Endothelial cell of umbilical vein (primary cell): ENCODE data around the gene FAM43A. TPM values are rescaled to one million over a fixed set of nuclear protein-coding genes. Genes with fewer than 3 reads are reported as not detected.

Experiments used
- BruUV-seq: library from RNA; stranded (reverse); fragments of 400-500 nt; replicated peaks from 2 replicates; lab custom pipeline; 2021; lab: Mats Ljungman, UMichigan
- CTCF ChIA-PET: fragments of 300-600, 350-600 bp; sonication (Branson Sonifier 250); formaldehyde crosslinking; loops from one replicate; lab custom pipeline; 2021; ENCODE audit warnings: antibody characterized with exemption, inconsistent platforms; lab: Charles Lee
- POLR2A ChIA-PET: fragments of 300-600, 350-600 bp; sonication (Branson Sonifier 250); formaldehyde crosslinking; loops from one replicate; lab custom pipeline; 2021; ENCODE audit warnings: antibody characterized with exemption, inconsistent platforms; lab: Charles Lee
- DNase-seq: peaks from one replicate; pipeline ENCODE4 v3.0.0-alpha.2; 2011; ENCODE audit warnings: low read depth, low spot score
- FAIRE-seq: peaks from 2 replicates; lab custom pipeline; 2011; peaks lifted over from hg19 to GRCh38; lab: Jason Lieb, UNC
- H2AFZ ChIP-seq: 2 replicates; pipeline ENCODE4 v1.6.0; 2012; ENCODE audit warnings: low read depth, low read length, control low read depth, inconsistent platforms
- H3K27ac ChIP-seq: 2 replicates; pipeline ENCODE4 v1.5.1; 2011; ENCODE audit warnings: low read depth, mild to moderate bottlenecking, control low read depth, low read length, moderate library complexity; ENCODE audit not compliant: insufficient read depth
- H3K27me3 ChIP-seq, 2 experiments: 2 replicates each; pipeline versions ENCODE4 v1.6.0 to v1.6.1; 2011; ENCODE audit warnings: low read length in 2 of 2, mixed read lengths in 1 of 2; ENCODE audit not compliant: control insufficient read depth in 2 of 2, insufficient read depth in 2 of 2
- H3K36me3 ChIP-seq, 2 experiments: 2 replicates in 1 of 2; 3 replicates in 1 of 2; pipeline ENCODE4 v1.5.1; 2011; ENCODE audit warnings: low read length in 2 of 2, mild to moderate bottlenecking in 1 of 2, moderate library complexity in 1 of 2; ENCODE audit not compliant: control insufficient read depth in 2 of 2, insufficient read depth in 2 of 2; ENCODE audit errors: extremely low read depth in 1 of 2
- H3K4me1 ChIP-seq: 3 replicates; pipeline ENCODE4 v1.5.1; 2011; ENCODE audit warnings: mild to moderate bottlenecking, low read length; ENCODE audit not compliant: control insufficient read depth, insufficient read depth; ENCODE audit errors: extremely low read depth
- H3K4me2 ChIP-seq: 2 replicates; pipeline ENCODE4 v1.6.1; 2011; ENCODE audit warnings: low read length, control low read depth, mixed read lengths; ENCODE audit not compliant: insufficient read depth
- H3K4me3 ChIP-seq, 3 experiments: fragments of 200-600 bp in 1 of 3; sonication (generic), shearing (Covaris generic) in 1 of 3; replicated peaks in 1 of 3; 2 replicates each; pipeline ENCODE4 v1.5.1; 2011 to 2016; ENCODE audit warnings: control low read depth in 3 of 3, low read length in 3 of 3, mild to moderate bottlenecking in 2 of 3, inconsistent platforms in 1 of 3, low read depth in 1 of 3, moderate library complexity in 1 of 3; ENCODE audit not compliant: insufficient read depth in 1 of 3
- H3K79me2 ChIP-seq: 2 replicates; pipeline ENCODE4 v1.6.0; 2012; ENCODE audit warnings: low read length, inconsistent platforms; ENCODE audit not compliant: control insufficient read depth, insufficient read depth
- H3K9ac ChIP-seq: replicated peaks from 2 replicates; pipeline ENCODE3; 2011; ENCODE audit warnings: low read length, control low read depth; ENCODE audit not compliant: insufficient read depth; ENCODE audit errors: extremely low read depth
- H3K9me1 ChIP-seq: replicated peaks from 3 replicates; pipeline ENCODE4 v1.6.0; 2011; ENCODE audit warnings: mild to moderate bottlenecking, low read length; ENCODE audit not compliant: control insufficient read depth, insufficient read depth; ENCODE audit errors: extremely low read depth
- H3K9me3 ChIP-seq: replicated peaks from 2 replicates; pipeline ENCODE4 v1.5.1; 2012; ENCODE audit warnings: low read length, inconsistent platforms; ENCODE audit not compliant: control insufficient read depth, insufficient read depth
- H4K20me1 ChIP-seq: replicated peaks from 2 replicates; pipeline ENCODE3; 2011; ENCODE audit warnings: mild to moderate bottlenecking, low read length; ENCODE audit not compliant: control insufficient read depth, insufficient read depth; ENCODE audit errors: extremely low read depth
- CTCF ChIP-seq, 2 donors: IDR thresholded peaks; 1 replicate in 1 of 2; 2 replicates in 1 of 2; pipeline ENCODE4 v1.5.1; 2011; ENCODE audit warnings: low read length in 2 of 2, mild to moderate bottlenecking in 2 of 2, moderate library complexity in 2 of 2, control low read depth in 1 of 2, inconsistent platforms in 1 of 2, low read depth in 1 of 2; ENCODE audit not compliant: insufficient read depth in 1 of 2; ENCODE audit errors: extremely low read depth in 1 of 2
- EZH2 ChIP-seq: IDR thresholded peaks from 2 replicates; pipeline ENCODE4 v1.6.1; 2012; ENCODE audit warnings: borderline replicate concordance, low read depth, mild to moderate bottlenecking, moderate library complexity, low read length, inconsistent platforms; ENCODE audit not compliant: severe bottlenecking
- FOS ChIP-seq: IDR thresholded peaks from 2 replicates; pipeline ENCODE4 v1.6.1; 2011; ENCODE audit warnings: mild to moderate bottlenecking, low read length, moderate library complexity, borderline replicate concordance; ENCODE audit not compliant: insufficient read depth
- GATA2 ChIP-seq: IDR thresholded peaks from 2 replicates; pipeline ENCODE4 v1.7.0; 2011; ENCODE audit warnings: low read depth, mild to moderate bottlenecking, moderate library complexity, mixed read lengths, low read length; ENCODE audit not compliant: insufficient read length, insufficient read depth
- JUN ChIP-seq: IDR thresholded peaks from 2 replicates; pipeline ENCODE4 v1.6.1; 2011; ENCODE audit warnings: borderline replicate concordance, low read depth; ENCODE audit not compliant: insufficient read length, insufficient read depth
- MAX ChIP-seq: IDR thresholded peaks from 2 replicates; pipeline ENCODE4 v1.6.1; 2011; ENCODE audit not compliant: insufficient read depth, insufficient read length
- MYC ChIP-seq: IDR thresholded peaks from one replicate; pipeline ENCODE4 v1.6.1; 2011; ENCODE audit warnings: mild to moderate bottlenecking, low read depth, low read length
- POLR2A ChIP-seq: IDR thresholded peaks from 2 replicates; pipeline ENCODE4 v1.6.1; 2012; ENCODE audit warnings: low read depth, mild to moderate bottlenecking, control low read depth, low read length
- POLR2AphosphoS5 ChIP-seq: IDR thresholded peaks from 2 replicates; pipeline ENCODE4 v1.6.1; 2012; ENCODE audit warnings: low read depth, mild to moderate bottlenecking, control low read depth, low read length, moderate library complexity; ENCODE audit not compliant: insufficient read depth
- dilution Hi-C: fragments of 300-500 bp; cut with MboI; formaldehyde crosslinking; loops from one replicate; pipeline ENCODE4 v1.15.0; 2019; ENCODE audit warnings: low sequenced_read_pairs; ENCODE audit not compliant: extremely low pct_ligation_motif_present
- intact Hi-C: fragments of 100-400 bp; cut with micrococcal nuclease; formaldehyde crosslinking; loops from one replicate; pipeline ENCODE4 v1.10.0; 2022
- polyA plus RNA-seq, 4 experiments: library from polyadenylated mRNA; depleted of rRNA in 3 of 4; stranded (reverse) in 3 of 4; unstranded in 1 of 4; fragments of >200 nt; gene quantifications; 2 replicates each; pipeline versions ENCODE4 v1.2.1 to v1.2.3, GENCODE V29; 2011 to 2012; ENCODE audit warnings: missing spikeins in 1 of 4
- total RNA-seq: library from RNA; stranded (reverse); gene quantifications from 2 replicates; pipeline ENCODE4 v1.2.3, GENCODE V29; 2021

FAM43A gene
- total and polyA plus RNA-seq, 2 donors (not counting 3 experiments of a cell fraction or from before 2014, with no cell fraction given) = 244 to 307 TPM

- TF ChIP-seq FOS = peak; percentile 71
- peak; percentile 59 for TF ChIP-seq JUN
- peak; percentile 68 for TF ChIP-seq POLR2AphosphoS5
- no peak for TF ChIP-seq POLR2A
- TF ChIP-seq MAX = no peak
- peak; percentile 30 for TF ChIP-seq GATA2
- TF ChIP-seq CTCF (IDR thresholded peaks at IDR 0.05; ENCODE audit: extremely low read depth in 1 of 2, insufficient read depth in 1 of 2, low read depth in 1 of 2, low read length in 2 of 2) = peak; percentile 15 to 29
- no peak for TF ChIP-seq EZH2
- no peak for TF ChIP-seq MYC
- Histone ChIP-seq H3K36me3 (peaks cover 7 to 16% of the 10 kb centered on the region in 2 experiments), H3K9me3 (no peaks in the 10 kb centered on the region), H3K4me2 (peak overlapping the region; percentile 41), H2AFZ (no peak overlapping the region), H3K4me3 (no peak overlapping the region), H3K79me2 (peaks cover 32% of the 10 kb centered on the region), H3K27me3 (no peaks in the 10 kb centered on the region), H3K9me1 (no peaks in the 10 kb centered on the region), H3K27ac (peak overlapping the region; percentile 55), H3K9ac (no peak overlapping the region), H3K4me1 (peaks cover 45% of the 10 kb centered on the region), H4K20me1 (no peaks in the 10 kb centered on the region)
- peak; percentile 85 for DNase-seq
- dilution Hi-C loops = no loop called here
- intact Hi-C loops = loop anchor here (1.0 kb wide), 2 partner anchors 25 to 332 kb away; no protein-coding TSS in a partner anchor
- ChIA-PET POLR2A (interaction anchor here (1.0 to 1.1 kb wide), 2 partner anchors 21 to 23 kb away, joined by 3 read pairs; partner anchors contain the start of gene FAM43A), CTCF (interaction anchor here (0.7 to 4.1 kb wide), 9 partner anchors 10 to 606 kb away, joined by 3 to 36 read pairs (median 4); partner anchors contain the start of genes TMEM44 and XXYLT1)
- FAIRE-seq = peak; percentile 95
- no TSS peak for BruUV-seq
Observed at GRCh38 chr3:194664857-194665256, 20.8 kb upstream of the FAM43A start.
